NOMO-1 (cell line): ENCODE measurements around the gene TRPV4.

ENCODE experiments used
- DNase-seq, 2 experiments: peaks; one replicate each; lab custom pipeline; 2025; ENCODE audit not compliant: unreplicated experiment in 2 of 2; lab: John Stamatoyannopoulos, UW

Gene TRPV4

GRCh38 chr12:109829667-109830066 is 3.5 kb downstream of the TRPV4 start:
- no peak for DNase-seq

GRCh38 chr12:109828754-109829511 is 4.3 kb downstream of the TRPV4 start:
- no peak for DNase-seq

DNA sequence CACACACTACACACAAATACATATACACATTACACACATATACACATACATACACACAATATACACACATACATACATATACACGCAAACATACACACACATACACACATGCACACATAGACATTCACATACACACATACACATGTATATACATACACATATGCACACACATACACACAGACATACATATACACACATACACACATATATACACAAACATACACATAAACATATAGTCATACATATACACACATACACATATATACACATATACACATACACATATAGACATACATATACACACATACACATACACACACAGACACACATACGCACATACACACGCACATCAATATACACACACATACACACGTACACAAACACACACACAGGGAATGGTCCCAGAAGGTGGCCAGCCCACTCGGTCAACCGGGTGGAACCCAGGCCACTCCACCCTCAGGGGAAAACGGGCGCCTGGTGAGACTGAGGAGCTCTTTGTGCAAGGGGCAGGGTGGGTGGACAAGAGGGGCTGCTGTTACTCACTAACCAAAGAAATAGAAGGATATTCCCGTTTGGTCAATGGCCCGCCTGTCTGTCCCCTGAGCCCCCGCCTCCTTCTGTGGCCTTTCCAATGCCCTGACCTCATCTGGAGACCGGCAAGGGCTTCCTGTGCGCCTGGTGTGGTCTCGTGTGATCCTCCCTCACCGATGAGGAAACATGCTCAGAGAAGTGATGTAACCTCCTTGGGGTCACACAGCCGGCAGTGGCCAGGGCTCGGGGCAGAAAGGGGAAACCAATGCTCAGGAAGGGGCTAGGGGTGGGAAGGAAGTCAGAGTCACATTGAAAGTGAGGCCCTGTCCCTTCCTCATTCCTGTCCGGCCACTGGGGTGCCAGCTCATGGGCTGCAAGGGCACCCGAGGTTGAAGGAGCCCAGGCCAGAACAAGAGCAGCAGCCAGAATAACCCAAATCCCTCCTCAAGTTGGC is 5.3 kb downstream of the TRPV4 start:
- DNase-seq: peak; percentile 78 to 81

DNA sequence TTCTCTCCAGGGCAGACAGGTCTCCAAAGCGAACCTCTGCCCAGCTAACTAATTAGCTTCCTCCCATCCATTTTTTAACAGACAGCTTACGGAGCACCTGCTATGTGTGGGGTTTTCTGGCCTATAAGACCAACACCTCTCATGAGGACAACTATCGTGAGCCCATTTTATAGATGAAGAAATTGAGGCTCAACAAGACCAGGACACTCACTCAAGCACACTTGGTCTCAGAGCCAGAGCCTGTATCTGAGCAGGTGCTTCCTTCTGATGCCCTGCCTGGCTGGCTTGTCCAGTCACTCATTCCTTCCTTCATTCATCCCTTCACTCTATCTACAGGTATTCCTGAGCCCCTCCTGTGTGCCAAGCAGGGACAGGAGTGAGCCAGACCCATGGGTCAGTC is 6.1 kb downstream of the TRPV4 start:
- DNase-seq: no peak

- DNase-seq: no peak
These were observed 8.5 kb downstream of the TRPV4 start for GRCh38 chr12:109824731-109825130.

- no peak for DNase-seq
These were observed 10.2 kb downstream of the TRPV4 start for GRCh38 chr12:109822951-109823411.

GRCh38 chr12:109822416-109822815 is 10.8 kb downstream of the TRPV4 start:
- no peak for DNase-seq

DNA sequence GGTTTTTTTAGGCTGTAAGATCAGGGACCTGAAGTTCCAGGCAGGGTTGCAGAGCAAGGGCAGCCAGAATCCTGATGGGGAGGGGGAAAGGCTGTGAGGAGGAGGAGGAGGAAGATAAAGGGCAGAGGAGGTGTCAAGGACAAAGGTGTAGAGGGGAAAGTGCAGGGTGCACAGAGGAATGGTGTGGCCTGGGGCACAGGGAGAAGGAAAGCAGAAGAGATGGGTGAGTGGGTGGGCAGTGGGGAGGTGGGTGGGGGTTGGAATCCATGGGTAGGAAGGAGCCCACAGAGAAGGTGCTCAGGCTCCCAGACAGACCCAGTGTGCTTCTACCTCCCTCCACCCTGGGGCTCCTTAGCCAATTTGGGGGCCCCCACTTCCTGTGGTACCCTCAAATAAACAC is 11.2 kb downstream of the TRPV4 start:
- DNase-seq: no peak

- no peak for DNase-seq
These were observed 12.3 kb downstream of the TRPV4 start for GRCh38 chr12:109820816-109821381.

DNA sequence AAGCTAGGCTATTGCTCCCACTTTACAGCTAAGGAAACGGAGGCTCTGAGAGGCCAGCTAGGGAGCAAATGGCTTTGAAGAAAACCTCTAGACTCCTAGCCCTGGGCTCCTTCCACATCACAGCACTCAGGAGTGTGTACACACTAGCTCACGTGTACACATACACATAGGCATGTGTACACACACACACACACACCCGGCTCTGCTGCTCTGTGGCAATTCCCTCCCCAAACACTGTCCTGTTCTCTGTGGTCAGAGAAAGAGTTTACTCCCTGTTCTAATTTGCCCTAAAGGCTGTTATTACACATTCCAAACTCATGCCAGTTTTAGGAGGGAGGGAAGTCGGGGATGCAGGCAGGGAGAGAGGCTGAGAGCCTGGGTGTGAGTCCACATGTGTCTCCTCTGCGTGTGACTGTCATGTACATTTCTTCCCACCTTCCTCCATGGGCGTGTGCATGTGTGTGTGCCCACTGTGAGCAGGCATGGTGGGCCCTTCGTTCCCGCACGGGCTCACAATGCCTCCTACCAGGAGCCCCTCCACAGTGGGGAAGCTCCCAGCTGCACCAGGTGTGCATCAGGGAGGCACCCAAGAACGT is 14.2 kb downstream of the TRPV4 start:
- no peak for DNase-seq

GRCh38 chr12:109818253-109818652 is 14.9 kb downstream of the TRPV4 start:
- no peak for DNase-seq

GRCh38 chr12:109817627-109818231 is 15.5 kb downstream of the TRPV4 start:
- DNase-seq: peak in 1 of 2 experiments; percentile 6

- DNase-seq: no peak
These were observed 16.3 kb downstream of the TRPV4 start for GRCh38 chr12:109816870-109817269.

GRCh38 chr12:109815757-109816617 is 17.2 kb downstream of the TRPV4 start:
- no peak for DNase-seq

DNA sequence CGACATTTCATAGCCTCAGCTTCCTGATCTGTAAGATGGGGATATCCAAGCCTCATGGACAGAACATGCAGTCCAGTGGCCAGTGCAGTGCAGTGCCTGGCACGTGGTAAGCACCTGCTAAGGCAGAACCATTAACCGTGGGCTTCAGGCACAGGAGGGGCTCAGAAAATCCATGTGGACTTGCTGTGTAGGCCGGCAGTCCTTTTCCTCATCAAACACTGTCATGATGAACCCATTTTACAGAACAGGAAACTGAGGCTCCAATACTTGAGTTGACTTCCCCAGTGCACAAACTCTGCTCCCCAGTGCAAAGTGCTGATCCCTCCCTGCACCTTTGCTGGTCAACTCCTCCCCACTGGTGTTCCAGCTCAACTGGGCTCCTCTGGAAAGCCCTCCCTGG is 18.0 kb downstream of the TRPV4 start:
- DNase-seq: no peak

GRCh38 chr12:109814600-109815150 is 18.5 kb downstream of the TRPV4 start:
- no peak for DNase-seq

DNA sequence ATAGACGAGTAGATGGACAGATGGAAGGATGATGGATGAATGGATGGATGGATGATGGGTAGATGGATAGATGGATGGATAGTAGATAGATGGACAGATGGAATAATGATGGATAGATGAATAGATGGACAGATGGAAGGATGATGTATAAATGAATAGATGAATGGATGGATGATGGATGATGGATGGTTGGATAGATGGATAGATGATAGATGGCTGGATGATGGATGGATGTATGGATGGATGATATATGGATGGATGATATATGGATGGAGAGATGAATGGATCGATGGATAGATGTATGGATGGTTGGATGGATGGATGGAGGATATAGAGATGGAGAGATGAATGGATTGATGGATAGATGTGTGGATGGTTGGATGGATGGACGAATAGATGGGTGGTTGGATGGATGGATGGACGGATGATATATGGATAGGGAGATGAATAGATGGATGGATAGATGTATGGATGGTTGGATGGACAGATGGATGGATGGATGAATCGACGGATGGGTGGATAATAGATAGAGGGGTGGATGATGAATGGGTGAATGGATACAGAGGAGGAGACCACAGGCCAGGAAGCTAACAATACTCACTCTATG is 19.3 kb downstream of the TRPV4 start:
- no peak for DNase-seq

GRCh38 chr12:109811624-109811995 is 21.6 kb downstream of the TRPV4 start:
- no peak for DNase-seq
